NCI-H82 treated with DMSO at 0.1 percent for 48 hours (cell line): ENCODE measurements around the gene KDM7A.
"Not testable (repeated sequence)": the region's sequence is repeated elsewhere in the genome, so short reads cannot be mapped to it uniquely, and the experiment has no call there.

ENCODE experiments used
- DNase-seq: peaks from one replicate; lab custom pipeline; 2025; ENCODE audit not compliant: unreplicated experiment; lab: John Stamatoyannopoulos, UW

Gene KDM7A

DNA sequence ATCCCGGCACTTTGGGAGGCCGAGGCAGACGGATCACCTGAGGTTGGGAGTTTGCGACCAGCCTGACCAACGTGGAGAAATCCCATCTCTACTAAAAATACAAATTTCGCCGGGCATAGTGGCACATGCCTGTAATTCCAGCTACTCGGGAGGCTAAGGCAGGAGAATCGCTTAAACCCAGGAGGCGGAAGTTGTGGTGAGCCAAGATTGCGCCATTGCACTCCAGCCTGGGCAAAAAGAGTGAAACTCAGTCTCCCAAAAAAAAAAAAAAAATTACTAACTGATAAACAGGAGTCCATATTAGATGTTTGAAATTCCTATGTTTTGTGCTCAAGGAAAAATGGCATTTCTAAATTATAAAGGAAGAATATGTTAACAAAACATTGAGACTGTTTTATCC is 14.7 kb downstream of the KDM7A start:
- not testable (repeated sequence) for DNase-seq

DNA sequence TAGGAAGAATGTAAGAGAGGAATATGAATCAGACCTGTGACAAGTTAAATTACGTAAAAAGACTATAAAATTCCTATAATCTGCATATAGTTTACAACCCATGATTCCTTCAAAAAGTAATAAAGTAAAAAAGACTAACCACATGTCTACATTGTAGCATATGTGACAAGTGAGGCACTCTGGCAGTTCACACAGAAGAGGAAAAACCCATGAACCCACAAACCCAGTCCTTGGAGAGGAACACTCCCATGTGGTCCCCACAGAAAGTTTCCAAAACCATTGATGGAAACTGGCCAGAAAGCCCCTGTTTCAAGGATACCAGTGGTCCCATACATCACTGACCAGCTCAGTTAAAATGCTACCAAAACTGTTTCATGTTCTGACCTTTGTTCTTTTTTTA is 15.7 kb downstream of the KDM7A start:
- no peak for DNase-seq

DNA sequence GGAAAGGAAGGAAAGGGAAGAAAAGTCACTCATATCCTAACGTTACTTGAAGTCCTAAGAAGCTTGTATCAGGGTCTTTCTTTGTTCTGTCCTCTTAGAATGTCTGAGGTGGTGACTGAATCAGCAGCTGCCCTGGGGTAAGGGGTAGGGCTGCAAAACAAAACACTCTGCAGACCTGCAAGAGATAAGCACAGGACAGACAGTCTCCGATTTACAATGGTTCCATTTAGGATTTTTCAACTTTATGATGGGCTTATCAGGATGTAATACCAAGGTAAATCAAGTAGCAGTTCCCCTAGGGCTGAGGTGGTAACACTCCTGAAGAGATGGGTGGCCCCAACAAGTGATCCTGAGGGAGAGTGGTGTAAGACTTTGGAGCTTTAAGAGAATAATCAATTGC is 16.5 kb downstream of the KDM7A start:
- DNase-seq, result no peak

DNA sequence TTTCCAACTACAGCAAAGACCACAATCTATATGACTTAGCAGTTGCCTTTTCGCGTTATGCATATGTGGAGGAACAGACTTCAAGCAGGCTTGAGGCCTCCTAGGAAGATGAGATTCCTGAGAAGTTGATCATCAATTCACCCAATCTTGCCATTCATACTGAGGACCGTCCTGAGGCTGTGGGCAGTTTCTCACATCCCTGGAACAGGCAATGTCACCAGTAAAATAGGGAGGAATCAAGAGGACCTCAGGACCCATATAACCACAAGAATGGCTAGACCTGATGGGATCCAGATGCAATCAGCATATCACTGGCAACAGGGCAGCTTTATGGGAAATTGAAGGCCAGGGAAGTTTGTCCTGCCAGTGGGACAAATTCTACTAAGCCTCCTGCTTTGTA is 17.3 kb downstream of the KDM7A start:
- DNase-seq, result no peak

DNA sequence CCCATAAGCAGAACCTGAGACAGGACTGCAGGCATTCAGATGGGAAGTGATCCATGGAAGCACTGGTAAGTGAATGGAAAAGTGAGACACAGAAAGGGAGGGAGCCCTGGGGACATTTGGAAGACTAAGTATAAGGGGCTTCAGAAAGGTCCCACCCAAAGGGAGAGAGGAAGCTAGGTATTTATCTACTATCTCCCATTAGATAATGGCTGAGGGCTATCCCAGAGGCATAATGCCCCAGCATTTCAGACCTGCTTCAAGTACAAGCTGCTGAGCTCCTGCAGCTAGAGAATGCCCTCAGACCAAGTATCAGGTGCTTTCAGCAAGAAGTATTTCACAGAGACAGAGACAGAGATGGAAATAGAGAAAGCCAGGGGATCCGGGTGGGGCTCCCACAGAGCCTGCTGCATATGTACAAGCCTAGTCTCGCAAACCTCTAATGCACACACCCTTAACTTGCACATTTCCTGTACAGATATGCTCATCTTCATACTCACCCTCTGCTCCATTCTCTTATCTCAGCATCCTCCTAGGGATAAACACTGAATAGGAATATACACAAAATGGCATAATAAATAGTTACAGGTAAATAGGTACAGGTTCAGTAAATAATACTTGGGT is 20.2 kb downstream of the KDM7A start:
- DNase-seq, result no peak

DNA sequence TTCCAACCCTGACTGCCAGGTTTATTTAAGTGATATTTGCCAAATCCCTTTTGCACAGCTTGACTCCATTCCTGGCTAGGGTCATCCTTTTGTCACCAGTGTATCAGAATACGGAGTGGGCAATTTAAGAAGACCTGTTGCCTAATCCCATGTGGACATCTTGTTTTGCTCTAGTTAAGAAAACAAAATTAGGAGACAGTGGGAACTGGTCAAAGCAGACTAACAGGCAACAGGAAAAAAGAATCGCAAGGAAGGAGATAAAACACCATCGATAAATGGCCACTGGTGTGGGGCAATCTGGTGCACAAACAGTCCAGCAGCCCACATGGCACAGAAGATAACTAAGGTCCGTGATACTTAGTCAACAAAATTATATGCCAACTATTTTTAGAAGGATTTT is 21.4 kb downstream of the KDM7A start:
- DNase-seq, result no peak

DNA sequence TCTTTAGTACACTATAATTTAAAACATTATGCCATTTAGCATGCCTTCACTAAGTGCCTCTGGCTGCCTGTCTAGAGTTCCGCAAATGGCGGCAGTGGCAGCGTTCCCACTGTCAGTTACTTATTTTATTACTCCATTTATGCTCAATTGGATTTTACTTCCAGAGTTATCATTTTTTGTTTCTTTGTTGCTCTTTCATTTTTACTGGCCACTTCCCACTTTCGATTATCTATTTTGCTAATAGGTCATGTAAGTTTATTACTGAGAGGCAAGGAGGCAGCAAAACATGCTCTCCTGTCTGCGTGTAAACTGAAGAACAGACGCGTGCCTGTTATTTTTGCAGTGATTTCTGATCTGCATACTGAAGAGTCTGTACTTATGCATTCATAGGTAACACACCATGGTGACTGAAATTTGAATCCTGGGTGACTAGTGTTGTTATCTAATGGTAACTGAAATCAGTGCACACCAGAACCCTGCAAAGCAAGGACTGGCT is 23.1 kb downstream of the KDM7A start:
- no peak for DNase-seq

DNA sequence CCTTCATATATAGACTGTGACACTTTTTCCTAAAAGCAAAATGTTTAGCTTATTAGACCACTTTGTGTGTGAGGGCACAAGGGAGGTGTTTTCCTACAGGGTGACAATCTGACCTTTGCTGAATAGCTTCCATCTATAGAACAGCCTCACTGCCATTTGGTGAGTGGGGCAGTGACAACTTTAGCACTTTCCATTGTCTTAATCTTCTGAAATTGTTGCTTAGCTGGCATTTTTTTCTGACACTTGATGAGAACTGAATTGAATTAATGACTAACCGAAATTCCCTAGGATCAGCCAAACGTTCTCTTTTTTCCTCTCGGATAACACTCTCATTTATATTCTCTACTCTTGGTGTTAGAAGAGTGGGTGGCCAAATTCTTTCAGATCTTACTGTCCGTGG is 30.2 kb downstream of the KDM7A start:
- DNase-seq, result no peak

DNA sequence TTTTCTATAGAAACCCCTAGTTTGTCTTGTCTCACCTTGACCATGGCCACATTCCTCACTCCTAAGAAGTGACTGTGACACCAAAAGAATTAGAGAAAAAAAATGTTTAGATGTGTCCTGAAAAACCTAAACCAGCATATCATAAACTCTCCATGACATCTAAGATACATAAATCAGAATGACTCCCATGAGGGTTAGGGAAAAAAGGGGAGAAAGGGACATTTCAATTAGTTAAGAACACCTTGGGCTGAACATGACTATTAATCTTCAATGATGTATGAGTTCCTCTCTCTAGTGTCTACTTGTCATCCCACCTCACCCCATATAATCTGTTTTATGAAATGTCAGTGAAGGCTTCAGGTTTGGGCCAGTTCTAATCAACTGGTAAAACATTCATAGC is 31.1 kb downstream of the KDM7A start:
- DNase-seq, result no peak

DNA sequence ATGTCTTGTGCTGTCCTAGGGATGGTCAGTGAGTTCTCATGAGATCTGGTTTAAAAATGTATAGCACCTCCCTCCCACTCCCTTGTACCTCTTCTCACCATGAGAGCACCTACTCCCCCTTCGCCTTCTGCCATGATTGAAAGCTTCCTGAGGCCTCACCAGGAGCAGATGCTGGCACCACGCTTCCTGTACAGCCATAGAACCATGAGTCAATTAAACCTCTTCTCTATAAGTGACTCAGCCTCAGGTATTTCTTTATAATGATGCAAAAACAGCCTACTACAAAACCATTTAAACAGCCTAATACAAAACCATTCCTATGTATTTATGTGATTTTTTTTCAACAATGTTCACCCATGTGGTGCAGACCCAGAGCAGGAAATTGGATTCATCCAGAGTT is 32.0 kb downstream of the KDM7A start:
- DNase-seq, result no peak

DNA sequence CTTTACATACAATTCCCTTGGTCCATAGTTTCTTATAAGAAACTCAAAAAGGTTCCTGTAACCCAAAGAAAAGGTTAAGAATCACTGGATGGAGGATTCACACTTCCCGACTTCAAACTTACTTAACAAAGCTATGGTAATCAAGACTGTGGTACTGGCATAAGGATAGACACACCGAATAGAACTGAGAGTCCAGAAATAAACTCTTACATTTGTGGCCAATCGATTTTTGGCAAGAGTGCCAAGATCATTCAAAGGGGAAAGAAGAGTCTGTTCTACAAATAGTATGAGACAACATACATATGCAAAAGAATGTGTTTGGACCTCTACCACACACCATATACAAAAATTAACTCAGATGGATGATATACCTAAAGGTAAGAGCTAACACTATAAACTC is 32.8 kb downstream of the KDM7A start:
- no peak for DNase-seq

DNA sequence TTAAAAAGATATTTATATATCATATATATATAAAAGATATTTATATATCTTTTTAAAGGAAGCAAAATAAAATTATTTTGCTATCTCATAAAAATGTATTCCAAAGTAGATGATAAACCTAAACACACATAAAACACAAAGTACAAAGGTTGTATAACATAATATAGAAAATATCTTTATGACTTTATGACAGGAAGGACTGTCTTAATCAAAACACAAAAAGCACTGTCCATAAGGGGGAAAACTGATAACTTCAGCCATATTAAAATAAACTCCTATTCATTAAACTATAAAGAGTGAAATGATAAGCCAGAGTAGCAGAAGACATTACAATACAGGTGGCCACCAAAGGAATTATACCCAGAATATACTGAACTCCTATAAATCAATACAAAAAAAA is 34.8 kb downstream of the KDM7A start:
- no peak for DNase-seq

DNA sequence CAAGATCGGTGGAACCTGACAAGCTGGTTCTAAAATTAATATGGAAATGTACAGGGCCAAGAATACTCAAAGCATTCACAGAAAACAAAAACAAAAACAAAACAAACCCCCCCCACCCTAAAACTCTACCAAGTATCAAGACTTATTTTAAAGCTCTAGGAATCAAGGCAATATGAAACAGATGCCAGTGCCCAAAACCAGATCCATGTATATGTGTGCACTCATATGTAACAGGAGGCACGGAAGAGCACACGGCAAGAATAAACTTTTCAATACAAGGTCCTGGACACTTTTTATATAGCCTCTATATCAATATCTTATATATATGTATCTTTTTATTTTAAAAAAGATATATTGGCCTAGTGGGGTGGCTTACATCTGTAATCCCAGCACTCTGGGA is 35.5 kb downstream of the KDM7A start:
- no peak for DNase-seq

DNA sequence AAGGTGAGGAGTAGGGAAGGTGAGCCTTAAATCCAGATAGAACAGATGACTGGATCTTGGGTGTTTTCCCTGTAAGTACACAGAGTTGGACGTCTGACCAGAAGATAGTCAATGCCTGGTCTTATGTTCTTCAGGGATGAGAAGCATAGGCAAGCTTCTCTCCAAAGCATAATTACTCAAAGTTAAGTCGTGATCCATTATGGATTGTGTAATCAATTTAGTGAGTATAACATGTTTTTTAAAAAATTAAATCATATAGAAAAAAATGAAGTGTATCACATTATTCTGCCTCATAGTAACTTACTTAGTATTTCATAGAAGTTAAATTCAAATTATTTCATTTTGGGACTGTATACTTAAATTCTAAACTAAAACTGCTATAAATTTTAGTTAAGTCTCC is 39.7 kb downstream of the KDM7A start:
- DNase-seq, result no peak

DNA sequence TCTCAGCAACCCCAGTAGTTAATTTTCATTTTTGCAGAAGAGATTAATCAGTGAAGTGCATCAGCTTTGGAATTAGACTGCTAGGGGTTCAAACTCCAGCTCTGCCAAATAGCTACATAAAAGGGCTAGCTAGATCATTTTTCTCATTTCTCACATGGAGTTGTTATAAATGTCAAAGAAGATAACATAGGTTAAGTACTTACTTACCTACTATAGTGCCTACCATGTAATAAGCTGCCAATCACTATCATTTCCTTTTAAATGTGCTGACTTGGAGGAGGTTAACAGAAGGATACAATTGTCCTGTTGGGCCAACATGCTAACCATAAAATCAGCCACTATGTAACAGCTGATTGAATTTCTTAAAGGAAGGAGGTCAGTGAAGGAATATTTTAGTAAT is 40.7 kb downstream of the KDM7A start:
- no peak for DNase-seq

DNA sequence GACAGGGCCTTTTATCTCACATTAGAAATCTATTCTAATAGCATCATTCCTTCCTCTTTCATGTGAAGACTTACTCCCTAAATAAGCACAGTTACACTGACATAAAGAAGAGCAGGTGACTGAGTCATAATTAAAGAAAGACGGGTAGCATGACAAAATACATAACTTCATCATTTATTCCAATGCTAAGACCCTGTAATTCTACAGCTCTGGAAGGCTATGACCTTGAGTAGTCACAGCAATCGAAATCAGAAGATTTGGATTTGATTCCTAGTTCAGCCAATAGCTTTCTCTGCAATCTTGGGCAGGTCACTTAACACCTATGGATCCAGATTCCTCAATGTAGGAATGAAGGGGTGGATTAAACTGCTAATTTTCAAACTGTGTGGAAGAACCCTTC is 42.7 kb downstream of the KDM7A start:
- no peak for DNase-seq

DNA sequence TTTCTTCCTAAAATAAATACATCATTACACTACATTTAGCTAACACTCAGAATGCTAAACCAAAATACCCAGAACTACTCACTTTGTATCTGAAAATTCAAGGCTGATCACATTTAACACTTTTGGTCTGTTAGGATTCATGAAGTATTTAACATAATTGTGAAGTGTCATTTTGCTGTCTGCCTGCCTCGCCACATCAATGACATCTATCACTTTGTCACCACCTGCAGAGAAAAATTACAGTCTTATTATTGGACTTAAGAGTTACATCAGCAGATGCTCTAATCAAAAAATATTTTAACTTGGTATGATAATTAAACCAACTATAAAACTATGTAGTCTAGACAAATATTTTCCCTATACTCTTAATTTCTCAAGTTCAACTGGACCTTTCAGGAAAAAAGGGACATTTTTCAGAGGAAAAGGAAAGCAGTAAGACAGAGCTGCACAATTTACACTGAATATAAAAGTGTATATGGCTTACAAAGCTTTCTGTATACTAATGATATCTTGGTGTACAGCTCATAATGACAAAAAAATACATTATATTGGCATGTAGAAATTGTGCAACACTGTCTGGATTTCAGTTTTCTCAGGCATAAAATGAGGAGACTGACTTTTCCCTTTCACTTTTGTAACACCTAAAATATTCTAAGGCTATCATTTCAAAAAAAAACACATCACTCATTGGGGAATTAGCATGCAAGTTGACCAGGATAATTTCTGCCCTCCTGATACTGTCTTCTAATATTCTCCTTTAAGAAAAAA is 49.2 kb downstream of the KDM7A start:
- DNase-seq, result no peak

DNA sequence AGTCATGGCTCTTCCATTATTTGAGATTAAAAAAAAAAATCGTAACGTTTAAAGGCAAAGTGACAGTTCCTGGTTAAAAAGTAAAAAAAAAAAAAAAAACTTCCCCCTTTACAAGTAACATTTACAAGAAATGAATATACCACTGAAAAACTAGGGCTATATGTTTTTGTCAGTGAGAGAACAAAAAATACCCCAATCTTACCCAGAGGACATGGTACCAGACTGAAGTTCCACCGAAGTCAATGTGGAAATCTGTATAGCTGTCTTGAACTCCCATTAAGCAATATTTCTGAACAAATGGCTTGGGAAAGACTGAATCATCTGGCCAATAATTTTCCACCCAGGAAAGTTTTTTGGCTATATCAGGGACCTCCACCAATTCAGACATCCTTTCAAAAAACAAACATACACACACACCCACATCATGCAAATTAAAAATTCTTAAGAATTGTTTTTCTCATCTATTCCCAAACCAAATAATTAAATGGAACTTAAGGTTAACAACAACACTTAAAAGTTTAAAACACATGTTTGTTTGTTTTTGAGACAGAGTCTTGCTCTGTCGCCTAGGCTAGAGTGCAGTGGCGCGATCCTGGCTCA is 50.2 kb downstream of the KDM7A start:
- no peak for DNase-seq

DNA sequence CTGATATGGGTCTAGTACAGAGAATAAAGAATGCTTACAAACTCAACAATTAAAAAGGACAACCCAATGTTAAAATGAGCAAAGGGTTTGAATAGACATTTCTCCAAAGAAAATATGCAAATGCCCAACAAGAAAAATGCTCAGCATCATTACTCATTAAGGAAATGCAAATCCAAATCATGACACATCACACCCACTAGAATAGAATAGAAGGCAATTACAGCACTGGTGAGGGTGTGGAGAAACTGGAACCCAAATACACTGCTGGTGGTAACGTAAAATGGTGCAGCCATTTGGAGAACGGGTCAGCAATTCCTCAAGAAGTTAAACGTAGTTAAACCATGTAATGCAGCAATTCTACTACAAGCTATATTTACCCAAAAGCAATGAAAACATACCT is 53.8 kb downstream of the KDM7A start:
- no peak for DNase-seq

DNA sequence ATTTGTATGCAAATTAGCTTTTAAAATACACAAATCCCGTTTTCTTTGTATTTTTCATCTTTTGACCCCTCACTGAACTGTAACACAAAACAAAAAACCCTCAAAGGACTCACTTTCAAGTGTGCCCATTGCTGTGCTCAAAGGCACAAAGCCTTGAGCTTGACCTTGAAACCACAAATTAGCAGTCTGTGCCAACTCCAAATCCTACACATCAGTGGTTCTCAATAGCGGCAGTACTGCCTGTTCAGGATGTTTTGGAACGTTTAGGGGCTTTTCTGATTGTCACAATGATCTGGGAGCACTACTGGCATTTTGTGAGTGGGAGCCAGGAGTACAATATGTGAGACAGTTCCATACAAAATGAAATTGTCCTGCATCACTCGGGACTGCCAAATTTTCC is 55.5 kb downstream of the KDM7A start:
- DNase-seq, result no peak

DNA sequence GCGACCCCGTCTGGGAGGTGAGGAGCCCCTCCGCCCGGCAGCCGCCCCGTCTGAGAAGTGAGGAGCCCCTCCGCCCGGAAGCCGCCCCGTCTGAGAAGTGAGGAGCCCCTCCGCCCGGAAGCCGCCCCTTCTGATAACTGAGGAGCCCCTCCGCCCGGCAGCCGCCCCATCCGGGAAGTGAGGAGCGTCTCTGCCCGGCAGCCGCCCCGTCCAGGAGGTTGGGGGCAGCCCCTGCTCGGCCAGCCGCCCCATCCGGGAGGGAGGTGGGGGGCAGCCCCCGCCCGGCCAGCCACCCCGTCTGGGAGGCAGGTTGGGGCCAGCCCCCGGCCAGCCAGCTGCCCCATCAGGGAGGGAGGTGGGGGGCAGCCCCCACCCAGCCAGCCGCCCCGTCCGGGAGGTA is 62.0 kb downstream of the KDM7A start:
- not testable (repeated sequence) for DNase-seq

DNA sequence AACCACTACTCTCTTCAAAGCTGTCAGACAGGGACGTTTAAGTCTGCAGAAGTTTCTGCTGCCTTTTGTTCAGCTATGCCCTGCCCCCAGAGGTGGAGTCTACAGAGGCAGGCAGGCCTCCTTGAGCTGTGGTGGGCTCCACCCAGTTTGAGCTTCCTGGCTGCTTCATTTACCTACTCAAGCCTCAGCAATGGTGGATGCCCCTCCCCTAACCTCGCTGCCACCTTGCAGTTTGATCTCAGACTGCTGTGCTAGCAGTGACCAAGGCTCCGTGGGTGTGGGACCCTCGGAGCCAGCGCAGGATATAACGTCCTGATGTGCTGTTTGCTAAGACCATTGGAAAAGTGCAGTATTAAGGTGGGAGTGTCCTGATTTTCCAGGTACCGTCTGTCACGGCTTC is 68.0 kb downstream of the KDM7A start:
- not testable (repeated sequence) for DNase-seq
